SK-N-SH treated with all-trans-retinoic acid at 6 μM for 48 hours (cell line): Measurements from ENCODE around the gene RNF126.

Experiments used
- ATAC-seq: fragments of 200-7000 bp; cut with Tn5 transposase; 3 replicates; pipeline ENCODE4 v1.9.1; 2020; ENCODE audit warnings: mild to moderate bottlenecking, moderate library complexity
- ARNTL ChIP-seq: fragments of 450-650 bp; formaldehyde crosslinking; IDR thresholded peaks from 2 replicates; pipeline ENCODE4 v1.5.0; 2020; ENCODE audit warnings: low read depth, mild to moderate bottlenecking, moderate library complexity, borderline replicate concordance
- BACH2 ChIP-seq: fragments of 250-450 bp; sonication (Bioruptor Pico); IDR thresholded peaks from 2 replicates; pipeline ENCODE4 v1.9.0; 2021; ENCODE audit warnings: mild to moderate bottlenecking, borderline replicate concordance
- CREB5 ChIP-seq: fragments of 250-450 bp; sonication (Bioruptor Pico); IDR thresholded peaks from 2 replicates; pipeline ENCODE4 v1.5.1; 2020; ENCODE audit warnings: low read depth, mild to moderate bottlenecking, moderate library complexity
- CSDC2 ChIP-seq: fragments of 250-450 bp; sonication (Bioruptor Pico); IDR thresholded peaks from 2 replicates; pipeline ENCODE4 v1.5.0; 2020; ENCODE audit warnings: mild to moderate bottlenecking, moderate library complexity
- CSRNP3 ChIP-seq: fragments of 250-450 bp; sonication (Bioruptor Pico); IDR thresholded peaks from 2 replicates; pipeline ENCODE4 v1.5.1; 2021; ENCODE audit warnings: mild to moderate bottlenecking, moderate library complexity
- ESRRG ChIP-seq: fragments of 250-450 bp; sonication (Bioruptor Pico); IDR thresholded peaks from 2 replicates; pipeline ENCODE4 v1.6.1; 2021; ENCODE audit warnings: mild to moderate bottlenecking
- ISL1 ChIP-seq: fragments of 250-450 bp; sonication (Bioruptor Pico); IDR thresholded peaks from 2 replicates; pipeline ENCODE4 v2.1.2; 2022; ENCODE audit warnings: mild to moderate bottlenecking, moderate library complexity
- OSR1 ChIP-seq: fragments of 250-450 bp; sonication (Bioruptor Pico); IDR thresholded peaks from 2 replicates; pipeline ENCODE4 v1.8.0; 2022; ENCODE audit warnings: moderate library complexity, mild to moderate bottlenecking, inconsistent platforms
- PPARA ChIP-seq: fragments of 250-450 bp; sonication (Bioruptor Pico); IDR thresholded peaks from 2 replicates; pipeline ENCODE4 v1.5.0; 2020; ENCODE audit warnings: mild to moderate bottlenecking, borderline replicate concordance
- RARB ChIP-seq: fragments of 250-450 bp; sonication (Bioruptor Pico); IDR thresholded peaks from 2 replicates; pipeline ENCODE4 v1.8.0; 2021; ENCODE audit warnings: mild to moderate bottlenecking, moderate library complexity
- SNAI2 ChIP-seq: fragments of 250-450 bp; sonication (Bioruptor Pico); IDR thresholded peaks from 2 replicates; pipeline ENCODE4 v1.5.0; 2020; ENCODE audit warnings: mild to moderate bottlenecking, moderate library complexity
- TCF4 ChIP-seq: fragments of 250-450 bp; sonication (Bioruptor Pico); IDR thresholded peaks from 2 replicates; pipeline ENCODE4 v1.8.0; 2021; ENCODE audit warnings: mild to moderate bottlenecking, moderate library complexity, borderline replicate concordance
- TOX ChIP-seq: fragments of 250-450 bp; sonication (Bioruptor Pico); IDR thresholded peaks from 2 replicates; pipeline ENCODE4 v1.8.0; 2021; ENCODE audit warnings: mild to moderate bottlenecking, moderate library complexity, borderline replicate concordance
- TSHZ2 ChIP-seq: fragments of 250-450 bp; sonication (Bioruptor Pico); IDR thresholded peaks from 2 replicates; pipeline ENCODE4 v1.5.0; 2020; ENCODE audit warnings: mild to moderate bottlenecking, moderate library complexity
- ZC3H10 ChIP-seq: fragments of 250-450 bp; sonication (Bioruptor Pico); IDR thresholded peaks from 2 replicates; pipeline ENCODE4 v1.5.1; 2021; ENCODE audit warnings: mild to moderate bottlenecking, moderate library complexity
- ZFP3 ChIP-seq: fragments of 250-450 bp; sonication (Bioruptor Pico); IDR thresholded peaks from 2 replicates; pipeline ENCODE4 v1.5.0; 2020; ENCODE audit warnings: mild to moderate bottlenecking, moderate library complexity
- ZFP30 ChIP-seq: fragments of 450-650 bp; formaldehyde crosslinking; IDR thresholded peaks from 2 replicates; pipeline ENCODE4 v1.5.0; 2022; ENCODE audit warnings: mild to moderate bottlenecking, moderate library complexity
- ZNF565 ChIP-seq: fragments of 450-650 bp; formaldehyde crosslinking; conservative IDR thresholded peaks from 2 replicates; pipeline ENCODE4 v1.5.0; 2020; ENCODE audit warnings: low read depth, mild to moderate bottlenecking, moderate library complexity
- TF ChIP-seq, protein P1 (sequence below): fragments of 250-450 bp; sonication (Bioruptor Pico); IDR thresholded peaks from 2 replicates; pipeline ENCODE4 v1.8.0; 2020; ENCODE audit warnings: mild to moderate bottlenecking, moderate library complexity, borderline replicate concordance

Gene RNF126

DNA sequence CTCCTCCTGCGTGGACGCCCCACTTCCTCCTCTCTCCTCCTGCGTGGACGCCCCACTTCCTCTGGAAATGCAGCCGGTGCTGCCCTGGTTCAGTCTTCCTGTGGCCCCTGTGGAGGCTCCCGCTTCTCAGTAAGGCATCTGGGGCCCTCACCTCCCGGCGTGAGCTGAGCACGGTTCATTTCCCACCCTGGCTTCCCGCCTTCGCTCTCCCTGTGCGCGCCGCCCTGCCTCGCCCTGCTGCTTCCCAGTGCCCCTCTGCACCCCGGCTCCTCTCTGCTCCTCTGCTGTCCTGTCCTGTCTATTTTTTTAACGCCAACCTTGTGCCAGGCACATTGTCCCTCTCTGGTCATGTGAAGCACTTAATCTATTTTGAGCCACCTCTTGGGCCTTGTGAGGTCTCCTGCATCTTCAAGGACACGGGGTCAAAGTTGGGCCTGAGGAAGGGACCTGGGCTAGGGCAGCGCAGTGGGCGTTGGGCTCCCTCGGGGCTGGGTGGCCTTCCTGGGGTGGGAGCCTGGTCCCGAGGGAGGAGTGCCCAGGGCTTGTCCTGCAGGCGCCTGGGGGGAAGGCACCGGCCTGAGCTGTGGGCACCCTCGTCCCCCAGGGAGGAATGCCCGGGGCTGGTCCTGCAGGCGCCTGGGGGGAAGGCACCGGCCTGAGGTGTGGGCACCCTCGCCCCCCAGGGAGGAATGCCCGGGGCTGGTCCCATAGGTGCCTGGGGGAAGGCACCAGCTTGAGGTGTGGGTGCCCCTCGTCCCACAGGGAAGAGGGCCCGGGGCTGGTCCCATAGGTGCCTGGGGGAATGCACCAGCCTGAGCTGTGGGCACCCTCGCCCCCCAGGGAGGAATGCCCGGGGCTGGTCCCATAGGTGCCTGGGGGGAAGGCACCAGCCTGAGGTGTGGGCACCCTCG is 60.4 kb downstream of the RNF126 start:
- TF ChIP-seq ZFP3 (CRISPR knock-in tag) (no peak), SNAI2 (CRISPR knock-in tag) (no peak), CSRNP3 (CRISPR knock-in tag) (no peak), BACH2 (CRISPR knock-in tag) (no peak), ZNF565 (CRISPR knock-in tag) (no peak), ZC3H10 (no peak), ESRRG (CRISPR knock-in tag) (no peak), CREB5 (no peak), TCF4 (CRISPR knock-in tag) (no peak), PPARA (CRISPR knock-in tag) (no peak), RARB (CRISPR knock-in tag) (no peak)
- TF ChIP-seq, protein P1, sequence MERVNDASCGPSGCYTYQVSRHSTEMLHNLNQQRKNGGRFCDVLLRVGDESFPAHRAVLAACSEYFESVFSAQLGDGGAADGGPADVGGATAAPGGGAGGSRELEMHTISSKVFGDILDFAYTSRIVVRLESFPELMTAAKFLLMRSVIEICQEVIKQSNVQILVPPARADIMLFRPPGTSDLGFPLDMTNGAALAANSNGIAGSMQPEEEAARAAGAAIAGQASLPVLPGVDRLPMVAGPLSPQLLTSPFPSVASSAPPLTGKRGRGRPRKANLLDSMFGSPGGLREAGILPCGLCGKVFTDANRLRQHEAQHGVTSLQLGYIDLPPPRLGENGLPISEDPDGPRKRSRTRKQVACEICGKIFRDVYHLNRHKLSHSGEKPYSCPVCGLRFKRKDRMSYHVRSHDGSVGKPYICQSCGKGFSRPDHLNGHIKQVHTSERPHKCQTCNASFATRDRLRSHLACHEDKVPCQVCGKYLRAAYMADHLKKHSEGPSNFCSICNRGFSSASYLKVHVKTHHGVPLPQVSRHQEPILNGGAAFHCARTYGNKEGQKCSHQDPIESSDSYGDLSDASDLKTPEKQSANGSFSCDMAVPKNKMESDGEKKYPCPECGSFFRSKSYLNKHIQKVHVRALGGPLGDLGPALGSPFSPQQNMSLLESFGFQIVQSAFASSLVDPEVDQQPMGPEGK (CRISPR knock-in tag): no peak
- ATAC-seq: no peak

- TF ChIP-seq CREB5: no peak
- no peak for TF ChIP-seq ZNF565 (CRISPR knock-in tag)
- TF ChIP-seq TCF4 (CRISPR knock-in tag): no peak
- TF ChIP-seq ZC3H10: no peak
- TF ChIP-seq ZFP3 (CRISPR knock-in tag): no peak
- TF ChIP-seq BACH2 (CRISPR knock-in tag): no peak
- TF ChIP-seq RARB (CRISPR knock-in tag): no peak
- TF ChIP-seq ISL1 (CRISPR knock-in tag): no peak
- TF ChIP-seq PPARA (CRISPR knock-in tag): no peak
- TF ChIP-seq CSRNP3 (CRISPR knock-in tag): no peak
- ATAC-seq: no peak
Observed at GRCh38 chr19:601790-602189, 61.2 kb downstream of the RNF126 start.

- TF ChIP-seq SNAI2 (CRISPR knock-in tag) (no peak), ZFP3 (CRISPR knock-in tag) (no peak), CSDC2 (CRISPR knock-in tag) (no peak), ESRRG (CRISPR knock-in tag) (no peak), RARB (CRISPR knock-in tag) (no peak), ISL1 (CRISPR knock-in tag) (no peak), BACH2 (CRISPR knock-in tag) (no peak), CREB5 (no peak), TCF4 (CRISPR knock-in tag) (no peak), TSHZ2 (CRISPR knock-in tag) (no peak), TOX (CRISPR knock-in tag) (no peak), ARNTL (CRISPR knock-in tag) (no peak), OSR1 (CRISPR knock-in tag) (no peak), ZFP30 (CRISPR knock-in tag) (no peak)
- TF ChIP-seq, protein P1 (CRISPR knock-in tag): no peak
- ATAC-seq: no peak
Observed at GRCh38 chr19:601310-601709, 61.7 kb downstream of the RNF126 start.
